A549 (cell line): Measurements from ENCODE around the gene USP6NL. TPM values are rescaled to one million over a fixed set of nuclear protein-coding genes. Genes with fewer than 3 reads are reported as not detected.

Experiments
- ATAC-seq, 2 experiments: fragments of 200-7000 bp in 1 of 2; fragments of >200 bp in 1 of 2; cut with Nextera tagmentation in 1 of 2; cut with Tn5 transposase in 1 of 2; 3 replicates each; pipeline versions ENCODE4 v1.8.0 to v1.9.1; 2018 to 2020; ENCODE audit warnings: mild to moderate bottlenecking in 1 of 2, moderate library complexity in 1 of 2
- CTCF ChIA-PET: fragments of 300-600 bp; sonication (Branson Sonifier 250); formaldehyde crosslinking; extraction: SDS; loops from one replicate; lab custom pipeline; 2021; ENCODE audit warnings: antibody characterized with exemption, inconsistent platforms; lab: Yijun Ruan, JAX
- POLR2A ChIA-PET: fragments of 350-600 bp; formaldehyde crosslinking; extraction: SDS; loops from one replicate; lab custom pipeline; 2021; ENCODE audit warnings: antibody characterized with exemption, inconsistent platforms; lab: Yijun Ruan, JAX
- DNase-seq, 2 experiments: peaks; one replicate each; pipeline versions ENCODE4 v3.0.0 to v3.0.0-alpha.2; 2011 to 2016; ENCODE audit warnings: low read depth in 1 of 2, low spot score in 1 of 2
- FAIRE-seq: peaks from 2 replicates; lab custom pipeline; 2011; peaks lifted over from hg19 to GRCh38; lab: Jason Lieb, UNC
- H3K27ac ChIP-seq, 2 experiments: fragments of >200 bp; sonication (Bioruptor Twin); formaldehyde crosslinking; 3 replicates each; pipeline ENCODE4 v1.5.1; 2016 to 2017
- H3K4me1 ChIP-seq: fragments of >200 bp; sonication (Bioruptor Twin); formaldehyde crosslinking; 3 replicates; pipeline ENCODE4 v1.6.1; 2016
- H3K4me2 ChIP-seq: fragments of >200 bp; sonication (Bioruptor Twin); formaldehyde crosslinking; 3 replicates; pipeline ENCODE4 v1.6.1; 2016
- H3K4me3 ChIP-seq: fragments of >200 bp; sonication (Bioruptor Twin); formaldehyde crosslinking; 3 replicates; pipeline ENCODE4 v1.5.1; 2016
- H3K9me3 ChIP-seq: fragments of >200 bp; sonication (Bioruptor Twin); formaldehyde crosslinking; 3 replicates; pipeline ENCODE4 v1.6.1; 2016
- BHLHE40 ChIP-seq: IDR thresholded peaks from 2 replicates; pipeline ENCODE4 v1.6.1; 2012; ENCODE audit warnings: low read depth, low read length, inconsistent platforms
- CHD4 ChIP-seq: fragments of 200-600 bp; sonication (generic); IDR thresholded peaks from 2 replicates; pipeline ENCODE4 v1.6.1; 2016; ENCODE audit warnings: antibody characterized with exemption, mild to moderate bottlenecking, borderline replicate concordance
- EHF ChIP-seq: fragments of 250-450 bp; sonication (Bioruptor Pico); IDR thresholded peaks from 2 replicates; pipeline ENCODE4 v1.5.0; 2020; ENCODE audit warnings: mild to moderate bottlenecking
- HMGXB4 ChIP-seq: fragments of 250-450 bp; sonication (Bioruptor Pico); IDR thresholded peaks from 2 replicates; pipeline ENCODE4 v1.5.0; 2021; ENCODE audit warnings: mild to moderate bottlenecking, moderate library complexity, borderline replicate concordance
- JUN ChIP-seq, 2 experiments: fragments of >200 bp; sonication (Bioruptor Twin); formaldehyde crosslinking; IDR thresholded peaks; 2 replicates in 1 of 2; 3 replicates in 1 of 2; pipeline ENCODE4 v1.6.1; 2016 to 2017
- JUNB ChIP-seq: fragments of >200 bp; sonication (Bioruptor Twin); formaldehyde crosslinking; IDR thresholded peaks from 2 replicates; pipeline ENCODE4 v1.6.1; 2016
- POLR2AphosphoS2 ChIP-seq: conservative IDR thresholded peaks from 2 replicates; pipeline ENCODE4 v1.6.1; 2012; ENCODE audit warnings: low read length, improper control_type of control experiment, inconsistent platforms
- RARB ChIP-seq: fragments of 250-450 bp; sonication (Bioruptor Pico); IDR thresholded peaks from 2 replicates; pipeline ENCODE4 v1.8.0; 2021; ENCODE audit warnings: mild to moderate bottlenecking, moderate library complexity
- SREBF2 ChIP-seq: fragments of 450-650 bp; IDR thresholded peaks from 2 replicates; pipeline ENCODE4 v1.6.1; 2014; ENCODE audit warnings: mild to moderate bottlenecking, moderate library complexity
- WGBS: methylation state at CpG from one replicate; pipeline ENCODE4 v1.1.6; 2017; ENCODE audit errors: missing lambda C conversion rate; 5-methylcytosine and 5-hydroxymethylcytosine counted together
- polyA plus RNA-seq, 4 experiments: library from polyadenylated mRNA; depleted of rRNA in 3 of 4; stranded (reverse); fragments of >200 nt; fragmentation: RNase III in 1 of 4; extraction: RNeasy Plus Mini Kit Qiagen cat#74134 plus additional on column Dnase treatment in 1 of 4; gene quantifications; 2 replicates in 3 of 4; 3 replicates in 1 of 4; pipeline ENCODE4 v1.2.3, GENCODE V29; 2011 to 2017
- TF ChIP-seq, protein P1 (sequence below): fragments of 150-350 bp; IDR thresholded peaks from 2 replicates; pipeline ENCODE4 v1.6.1; 2014; ENCODE audit warnings: low read depth, mild to moderate bottlenecking, low read length
- TF ChIP-seq, protein P2 (sequence below): fragments of 250-450 bp; sonication (Bioruptor Pico); IDR thresholded peaks from 2 replicates; pipeline ENCODE4 v1.5.0; 2020; ENCODE audit warnings: low read depth, mild to moderate bottlenecking, moderate library complexity
- TF ChIP-seq, protein P3 (sequence below): fragments of >200 bp; sonication (Bioruptor Twin); formaldehyde crosslinking; IDR thresholded peaks from 3 replicates; pipeline ENCODE4 v1.5.1; 2016

Gene USP6NL
- polyA plus RNA-seq, 2 of the 4 experiments (the other 2 are of a cell fraction), result 10.6 to 18.2 TPM

DNA sequence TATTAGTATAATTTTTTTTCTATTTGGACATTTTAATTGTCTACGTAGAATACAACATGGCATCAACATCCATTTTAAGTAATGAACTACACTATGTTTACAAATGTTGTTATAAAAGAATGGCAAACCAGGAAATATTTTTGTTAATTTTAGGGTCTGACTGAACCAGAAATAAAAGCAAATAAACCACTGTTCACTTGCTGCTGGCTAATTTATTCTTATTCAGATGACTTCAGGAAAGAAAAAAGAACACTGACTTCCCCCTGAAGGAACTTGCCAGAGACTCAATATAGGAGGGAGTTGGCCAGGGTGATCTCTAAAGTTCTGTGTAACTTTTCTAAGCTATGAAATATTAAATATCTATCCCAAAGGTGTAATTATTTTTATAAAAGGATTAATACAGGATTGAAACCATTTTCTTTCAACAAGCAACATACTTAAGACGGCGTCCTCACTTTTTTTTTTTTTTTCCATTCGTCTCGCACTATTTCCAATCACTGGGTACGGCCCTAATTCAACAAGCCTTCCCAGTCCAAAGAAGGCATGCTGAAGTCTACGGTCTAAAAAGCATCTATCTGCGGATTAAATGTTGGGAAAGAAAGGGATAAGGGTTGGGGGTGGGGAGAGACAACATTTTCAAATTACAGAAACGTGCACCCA, 1.2 kb downstream of the USP6NL start:
- no peak for ATAC-seq
- peaks cover 12% of the 10 kb centered on the region for H3K4me1 ChIP-seq
- peak overlapping the region; percentile 94 for H3K4me2 ChIP-seq
- no peak for FAIRE-seq
- DNase-seq, result no peak
- peak overlapping the region; percentile 86 to 98 for H3K27ac ChIP-seq
- TF ChIP-seq, protein P1, sequence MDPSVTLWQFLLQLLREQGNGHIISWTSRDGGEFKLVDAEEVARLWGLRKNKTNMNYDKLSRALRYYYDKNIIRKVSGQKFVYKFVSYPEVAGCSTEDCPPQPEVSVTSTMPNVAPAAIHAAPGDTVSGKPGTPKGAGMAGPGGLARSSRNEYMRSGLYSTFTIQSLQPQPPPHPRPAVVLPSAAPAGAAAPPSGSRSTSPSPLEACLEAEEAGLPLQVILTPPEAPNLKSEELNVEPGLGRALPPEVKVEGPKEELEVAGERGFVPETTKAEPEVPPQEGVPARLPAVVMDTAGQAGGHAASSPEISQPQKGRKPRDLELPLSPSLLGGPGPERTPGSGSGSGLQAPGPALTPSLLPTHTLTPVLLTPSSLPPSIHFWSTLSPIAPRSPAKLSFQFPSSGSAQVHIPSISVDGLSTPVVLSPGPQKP, result no peak
- TF ChIP-seq HMGXB4 (CRISPR knock-in tag), result no peak
- no peak for TF ChIP-seq POLR2AphosphoS2
- TF ChIP-seq SREBF2, result no peak
- H3K9me3 ChIP-seq, result no peaks in the 10 kb centered on the region
- 10% methylated on average over 9 of the region's 9 CpGs for WGBS
- CTCF ChIA-PET, result interaction anchor here (0.6 to 3.4 kb wide), 5 partner anchors 15 to 397 kb away, joined by 3 to 14 read pairs (median 3); no protein-coding TSS in a partner anchor
- H3K4me3 ChIP-seq, result peak overlapping the region; percentile 75
- POLR2A ChIA-PET, result no interaction called here

GRCh38 chr10:11609492-11610093, 1.9 kb downstream of the USP6NL start:
- FAIRE-seq (no peak), DNase-seq (no peak), ATAC-seq (no peak)
- Histone ChIP-seq H3K27ac (no peak overlapping the region), H3K4me2 (peak overlapping the region; percentile 94), H3K9me3 (no peaks in the 10 kb centered on the region), H3K4me3 (no peak overlapping the region; the same call in 2 of the 3 replicates), H3K4me1 (peaks cover 19% of the 10 kb centered on the region)
- no peak for TF ChIP-seq JUNB
- no peak for TF ChIP-seq JUN (IDR thresholded peaks at IDR 0.05)
- TF ChIP-seq BHLHE40, result no peak
- no peak for TF ChIP-seq RARB (CRISPR knock-in tag)
- TF ChIP-seq CHD4, result no peak
- TF ChIP-seq EHF, result no peak
- TF ChIP-seq, protein P2, sequence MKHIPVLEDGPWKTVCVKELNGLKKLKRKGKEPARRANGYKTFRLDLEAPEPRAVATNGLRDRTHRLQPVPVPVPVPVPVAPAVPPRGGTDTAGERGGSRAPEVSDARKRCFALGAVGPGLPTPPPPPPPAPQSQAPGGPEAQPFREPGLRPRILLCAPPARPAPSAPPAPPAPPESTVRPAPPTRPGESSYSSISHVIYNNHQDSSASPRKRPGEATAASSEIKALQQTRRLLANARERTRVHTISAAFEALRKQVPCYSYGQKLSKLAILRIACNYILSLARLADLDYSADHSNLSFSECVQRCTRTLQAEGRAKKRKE (CRISPR knock-in tag), result no peak
- no peak for TF ChIP-seq POLR2AphosphoS2
- no peak for TF ChIP-seq SREBF2
- TF ChIP-seq, protein P3, sequence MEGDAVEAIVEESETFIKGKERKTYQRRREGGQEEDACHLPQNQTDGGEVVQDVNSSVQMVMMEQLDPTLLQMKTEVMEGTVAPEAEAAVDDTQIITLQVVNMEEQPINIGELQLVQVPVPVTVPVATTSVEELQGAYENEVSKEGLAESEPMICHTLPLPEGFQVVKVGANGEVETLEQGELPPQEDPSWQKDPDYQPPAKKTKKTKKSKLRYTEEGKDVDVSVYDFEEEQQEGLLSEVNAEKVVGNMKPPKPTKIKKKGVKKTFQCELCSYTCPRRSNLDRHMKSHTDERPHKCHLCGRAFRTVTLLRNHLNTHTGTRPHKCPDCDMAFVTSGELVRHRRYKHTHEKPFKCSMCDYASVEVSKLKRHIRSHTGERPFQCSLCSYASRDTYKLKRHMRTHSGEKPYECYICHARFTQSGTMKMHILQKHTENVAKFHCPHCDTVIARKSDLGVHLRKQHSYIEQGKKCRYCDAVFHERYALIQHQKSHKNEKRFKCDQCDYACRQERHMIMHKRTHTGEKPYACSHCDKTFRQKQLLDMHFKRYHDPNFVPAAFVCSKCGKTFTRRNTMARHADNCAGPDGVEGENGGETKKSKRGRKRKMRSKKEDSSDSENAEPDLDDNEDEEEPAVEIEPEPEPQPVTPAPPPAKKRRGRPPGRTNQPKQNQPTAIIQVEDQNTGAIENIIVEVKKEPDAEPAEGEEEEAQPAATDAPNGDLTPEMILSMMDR, result no peak
- TF ChIP-seq HMGXB4 (CRISPR knock-in tag), result no peak
- WGBS, result 85% methylated on average over 3 of the region's 3 CpGs
- ChIA-PET POLR2A (no interaction called here), CTCF (interaction anchor here (0.6 to 3.4 kb wide), 6 partner anchors 15 to 148 kb away, joined by 3 to 14 read pairs (median 3); no protein-coding TSS in a partner anchor)
